Natural killer cell (primary cell): ENCODE results near the gene RAB27B. TPM values are rescaled to one million over a fixed set of nuclear protein-coding genes. Genes with fewer than 3 reads are reported as not detected.
"Not testable (repeated sequence)": the region's sequence is repeated elsewhere in the genome, so short reads cannot be mapped to it uniquely, and the experiment has no call there.

ENCODE experiments used
- ATAC-seq, 3 donors: fragments of 150-1000 bp in 2 of 3; fragments of 200-7000 bp in 1 of 3; cut with Tn5 transposase; 1 replicate in 1 of 3; 2 replicates in 2 of 3; pipeline ENCODE4 v1.10.0; 2021; ENCODE audit warnings: mild to moderate bottlenecking in 2 of 3, moderate library complexity in 2 of 3
- DNase-seq, 2 donors: peaks; one replicate each; pipeline versions ENCODE4 v3.0.0 to v3.0.0-alpha.2; 2013 to 2021; ENCODE audit warnings: mixed read lengths in 1 of 2
- H3K27ac ChIP-seq: one replicate; pipeline ENCODE4 v1.5.1; 2013; ENCODE audit warnings: mild to moderate bottlenecking, low read length
- H3K27me3 ChIP-seq: one replicate; pipeline ENCODE4 v1.6.1; 2013; ENCODE audit warnings: low read length; ENCODE audit not compliant: control insufficient read depth, insufficient read depth
- H3K36me3 ChIP-seq: one replicate; pipeline ENCODE4 v1.6.1; 2013; ENCODE audit warnings: low read length; ENCODE audit not compliant: control insufficient read depth, insufficient read depth
- H3K4me1 ChIP-seq: one replicate; pipeline ENCODE4 v1.6.1; 2013; ENCODE audit warnings: low read length; ENCODE audit not compliant: control insufficient read depth, insufficient read depth
- H3K4me3 ChIP-seq: one replicate; pipeline ENCODE4 v1.5.1; 2013; ENCODE audit warnings: low read length
- H3K9me3 ChIP-seq: one replicate; pipeline ENCODE4 v1.6.1; 2013; ENCODE audit warnings: low read length; ENCODE audit not compliant: control insufficient read depth, insufficient read depth
- H3K27ac Mint-ChIP-seq, 2 donors: one replicate each; pipeline ENCODE4 v1.8.0; 2022; ENCODE audit warnings: mild to moderate bottlenecking in 2 of 2, mixed read lengths in 2 of 2, moderate library complexity in 1 of 2
- H3K27me3 Mint-ChIP-seq, 2 donors: one replicate each; pipeline ENCODE4 v1.8.0; 2022; ENCODE audit warnings: low read depth in 2 of 2, mixed read lengths in 2 of 2
- H3K36me3 Mint-ChIP-seq: one replicate; pipeline ENCODE4 v1.8.0; 2022; ENCODE audit warnings: mixed read lengths
- H3K4me1 Mint-ChIP-seq, 2 donors: one replicate each; pipeline ENCODE4 v1.8.0; 2022; ENCODE audit warnings: mixed read lengths in 2 of 2
- H3K4me3 Mint-ChIP-seq: one replicate; pipeline ENCODE4 v1.8.0; 2022; ENCODE audit warnings: mild to moderate bottlenecking, moderate library complexity, mixed read lengths
- H3K9me3 Mint-ChIP-seq, 2 donors: one replicate each; pipeline ENCODE4 v1.8.0; 2022; ENCODE audit warnings: mixed read lengths in 2 of 2
- WGBS: methylation state at CpG from one replicate; pipeline ENCODE4 v1.1.7; 2013; ENCODE audit warnings: missing lambda C conversion rate; ENCODE audit not compliant: insufficient coverage; 5-methylcytosine and 5-hydroxymethylcytosine counted together
- intact Hi-C: fragments of 100-400 bp; cut with micrococcal nuclease; formaldehyde crosslinking; loops from one replicate; pipeline ENCODE4 v1.14.2; 2022
- total RNA-seq, 4 donors: library from RNA; stranded (reverse); fragments of 120-200 nt in 1 of 4; gene quantifications; one replicate each; pipeline versions ENCODE4 v1.2.3 to v1.2.4, GENCODE V29; 2013 to 2022
- TF ChIP-seq, protein P1 (sequence below): fragments of 200-600 bp; IDR thresholded peaks from one replicate; pipeline ENCODE4 v1.8.0; 2022; ENCODE audit warnings: antibody characterized with exemption

The RAB27B gene
- total RNA-seq, 3 donors from 2014 or later (not counting 1 experiment from before 2014, with no cell fraction given), result 23.0 to 25.7 (median 24.0) TPM

GRCh38 chr18:54805571-54806334, 22.5 kb upstream of the RAB27B start:
- Histone ChIP-seq H3K4me3 (no peak overlapping the region), H3K36me3 (no peaks in the 10 kb centered on the region), H3K9me3 (no peaks in the 10 kb centered on the region), H3K4me1 (peaks cover 4% of the 10 kb centered on the region), H3K27ac (peak overlapping the region; percentile 40), H3K27me3 (no peaks in the 10 kb centered on the region)
- peak overlapping the region; percentile 67 to 87 for H3K27ac Mint-ChIP-seq
- DNase-seq (peak in 1 of 2 donors; percentile 17), ATAC-seq (peak; percentile 91 to 94 (median 93))
- intact Hi-C loops, result loop anchor here (1.0 to 10.0 kb wide), 2 partner anchors 23 to 91 kb away; partner anchors contain the start of gene RAB27B
- H3K27me3 Mint-ChIP-seq, result no peaks in the 10 kb centered on the region
- no peaks in the 10 kb centered on the region for H3K36me3 Mint-ChIP-seq
- 25% methylated on average over 2 of the region's 3 CpGs for WGBS
- TF ChIP-seq, protein P1, sequence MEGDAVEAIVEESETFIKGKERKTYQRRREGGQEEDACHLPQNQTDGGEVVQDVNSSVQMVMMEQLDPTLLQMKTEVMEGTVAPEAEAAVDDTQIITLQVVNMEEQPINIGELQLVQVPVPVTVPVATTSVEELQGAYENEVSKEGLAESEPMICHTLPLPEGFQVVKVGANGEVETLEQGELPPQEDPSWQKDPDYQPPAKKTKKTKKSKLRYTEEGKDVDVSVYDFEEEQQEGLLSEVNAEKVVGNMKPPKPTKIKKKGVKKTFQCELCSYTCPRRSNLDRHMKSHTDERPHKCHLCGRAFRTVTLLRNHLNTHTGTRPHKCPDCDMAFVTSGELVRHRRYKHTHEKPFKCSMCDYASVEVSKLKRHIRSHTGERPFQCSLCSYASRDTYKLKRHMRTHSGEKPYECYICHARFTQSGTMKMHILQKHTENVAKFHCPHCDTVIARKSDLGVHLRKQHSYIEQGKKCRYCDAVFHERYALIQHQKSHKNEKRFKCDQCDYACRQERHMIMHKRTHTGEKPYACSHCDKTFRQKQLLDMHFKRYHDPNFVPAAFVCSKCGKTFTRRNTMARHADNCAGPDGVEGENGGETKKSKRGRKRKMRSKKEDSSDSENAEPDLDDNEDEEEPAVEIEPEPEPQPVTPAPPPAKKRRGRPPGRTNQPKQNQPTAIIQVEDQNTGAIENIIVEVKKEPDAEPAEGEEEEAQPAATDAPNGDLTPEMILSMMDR, result no peak
- peak overlapping the region; percentile 69 for H3K4me3 Mint-ChIP-seq
- peaks cover 23 to 36% of the 10 kb centered on the region in 2 donors for H3K4me1 Mint-ChIP-seq
- H3K9me3 Mint-ChIP-seq, result no peaks in the 10 kb centered on the region

DNA sequence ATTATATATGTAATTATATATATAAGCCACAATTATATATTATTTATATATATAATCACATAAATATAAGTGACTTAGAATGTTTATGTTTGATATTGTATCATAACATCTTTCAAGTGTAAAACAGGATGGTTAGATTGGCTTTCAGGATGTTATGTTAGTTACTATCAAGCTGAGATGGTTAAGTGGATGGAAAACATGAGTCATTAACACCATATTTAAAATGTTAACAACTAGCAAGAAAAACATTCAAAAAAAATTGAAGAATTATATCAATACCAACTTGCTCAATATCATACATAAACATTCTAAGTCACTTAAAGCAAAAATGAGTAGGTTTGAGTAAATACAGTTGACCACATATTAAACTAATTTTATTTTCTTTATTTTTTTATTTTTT, 21.8 kb upstream of the RAB27B start:
- peak in 2 of 3 donors; percentile 35 to 39 for ATAC-seq
- Histone ChIP-seq H3K27me3 (no peaks in the 10 kb centered on the region), H3K4me3 (no peak overlapping the region), H3K36me3 (no peaks in the 10 kb centered on the region), H3K9me3 (no peaks in the 10 kb centered on the region), H3K27ac (no peak overlapping the region), H3K4me1 (peaks cover 4% of the 10 kb centered on the region)
- Mint-ChIP-seq H3K4me1 (peaks cover 23 to 36% of the 10 kb centered on the region in 2 donors), H3K27ac (peak overlapping the region in 1 of 2 donors; percentile 87), H3K27me3 (no peaks in the 10 kb centered on the region), H3K9me3 (no peaks in the 10 kb centered on the region), H3K4me3 (no peak overlapping the region), H3K36me3 (no peaks in the 10 kb centered on the region)
- intact Hi-C loops, result loop anchor here (1.0 to 10.0 kb wide), 2 partner anchors 22 to 92 kb away; partner anchors contain the start of gene RAB27B
- TF ChIP-seq, protein P1, result no peak
- DNase-seq, result no peak

DNA sequence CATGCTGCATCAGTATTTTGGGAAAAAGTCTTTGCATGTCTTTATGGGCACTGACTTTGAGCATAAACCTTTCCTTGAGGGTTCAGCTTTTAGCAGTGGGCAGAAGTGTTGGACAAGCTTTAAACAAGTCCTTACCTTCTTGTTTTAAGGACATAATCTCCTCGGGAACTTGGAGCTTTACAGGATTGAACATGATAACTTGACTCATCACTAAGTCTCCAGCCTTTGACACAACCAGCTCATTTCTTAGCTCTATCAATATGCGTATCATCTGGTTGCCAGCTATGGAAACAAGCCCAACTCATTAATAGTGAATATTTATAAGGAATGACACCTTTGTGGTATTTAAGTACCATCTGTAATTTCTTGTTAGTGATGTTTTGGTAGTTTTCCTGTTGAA, 21.0 kb upstream of the RAB27B start:
- DNase-seq (no peak), ATAC-seq (no peak)
- H3K4me3 Mint-ChIP-seq, result no peak overlapping the region
- TF ChIP-seq, protein P1, result no peak
- WGBS, result 100% methylated on average over 1 of the region's 2 CpGs
- intact Hi-C loops, result loop anchor here (10.0 kb wide), 1 partner anchor 93 kb away; no protein-coding TSS in a partner anchor
- H3K4me1 Mint-ChIP-seq, result peaks cover 27 to 43% of the 10 kb centered on the region in 2 donors
- H3K36me3 ChIP-seq, result no peaks in the 10 kb centered on the region
- no peaks in the 10 kb centered on the region for H3K27me3 Mint-ChIP-seq
- H3K4me3 ChIP-seq, result no peak overlapping the region
- no peaks in the 10 kb centered on the region for H3K9me3 Mint-ChIP-seq
- no peak overlapping the region for H3K27ac Mint-ChIP-seq
- peaks cover 4% of the 10 kb centered on the region for H3K4me1 ChIP-seq
- H3K27me3 ChIP-seq, result no peaks in the 10 kb centered on the region
- H3K36me3 Mint-ChIP-seq, result no peaks in the 10 kb centered on the region
- H3K9me3 ChIP-seq, result no peaks in the 10 kb centered on the region
- H3K27ac ChIP-seq, result no peak overlapping the region

- H3K4me3 Mint-ChIP-seq, H3K4me1 ChIP-seq, ATAC-seq, H3K9me3 Mint-ChIP-seq, H3K27ac Mint-ChIP-seq, H3K36me3 Mint-ChIP-seq, H3K27me3 Mint-ChIP-seq, H3K27ac ChIP-seq, DNase-seq, H3K4me3 ChIP-seq, H3K9me3 ChIP-seq, H3K27me3 ChIP-seq, intact Hi-C loops, H3K36me3 ChIP-seq: not testable (repeated sequence)
- 100% methylated on average over 1 of the region's 5 CpGs for WGBS
- H3K4me1 Mint-ChIP-seq, result peaks cover 30 to 40% of the 10 kb centered on the region in 2 donors
These were observed 17.6 kb upstream of the RAB27B start for GRCh38 chr18:54810662-54811061.
